GM19193 (cell line): ENCODE measurements around the gene OR4B1.

Experiments used
- POLR2A ChIP-seq: IDR thresholded peaks from 4 replicates; pipeline ENCODE4 v1.6.1; 2011; ENCODE audit not compliant: insufficient read depth, insufficient read length; ENCODE audit errors: extremely low read depth

OR4B1 gene

GRCh38 chr11:48216510-48216909, at the start of gene OR4B1:
TSS of gene OR4B1 (plus strand) at chr11:48216810. CDS start at chr11:48216810, 0 bp downstream.
- TF ChIP-seq POLR2A, result no peak

- TF ChIP-seq POLR2A, result no peak
These were observed 49.2 kb upstream of the OR4B1 start for GRCh38 chr11:48167380-48167779.

GRCh38 chr11:48168815-48169214, 47.8 kb upstream of the OR4B1 start:
- no peak for TF ChIP-seq POLR2A

- no peak for TF ChIP-seq POLR2A
These were observed 47.4 kb upstream of the OR4B1 start for GRCh38 chr11:48169259-48169658.

- TF ChIP-seq POLR2A, result no peak
These were observed 46.9 kb upstream of the OR4B1 start for GRCh38 chr11:48169717-48170116.

GRCh38 chr11:48170241-48171233, 46.1 kb upstream of the OR4B1 start:
- no peak for TF ChIP-seq POLR2A

- TF ChIP-seq POLR2A, result no peak
These were observed 43.6 kb upstream of the OR4B1 start for GRCh38 chr11:48172818-48173609.

GRCh38 chr11:48177661-48178060, 38.9 kb upstream of the OR4B1 start:
- no peak for TF ChIP-seq POLR2A

- TF ChIP-seq POLR2A, result no peak
These were observed 36.0 kb upstream of the OR4B1 start for GRCh38 chr11:48180627-48181026.

- no peak for TF ChIP-seq POLR2A
These were observed 33.6 kb upstream of the OR4B1 start for GRCh38 chr11:48182860-48183526.

- TF ChIP-seq POLR2A, result no peak
These were observed 32.2 kb upstream of the OR4B1 start for GRCh38 chr11:48184452-48184851.

- TF ChIP-seq POLR2A, result no peak
These were observed 22.7 kb upstream of the OR4B1 start for GRCh38 chr11:48193876-48194275.

GRCh38 chr11:48207881-48208280, 8.7 kb upstream of the OR4B1 start:
- TF ChIP-seq POLR2A, result no peak

GRCh38 chr11:48210052-48210451, 6.6 kb upstream of the OR4B1 start:
- TF ChIP-seq POLR2A, result no peak

- no peak for TF ChIP-seq POLR2A
These were observed 12.2 kb downstream of the OR4B1 start for GRCh38 chr11:48228761-48229160.
